AG09309 (cell line): Measurements from ENCODE around the gene LENG8.

Experiments
- DNase-seq: peaks from one replicate; pipeline ENCODE4 v3.0.0-alpha.2; 2010; ENCODE audit warnings: low read depth
- H3K4me3 ChIP-seq: 2 replicates; pipeline ENCODE4 v1.5.1; 2011; ENCODE audit warnings: mild to moderate bottlenecking, low read depth, low read length, moderate library complexity; ENCODE audit not compliant: control insufficient read depth
- CTCF ChIP-seq: IDR thresholded peaks from 2 replicates; pipeline ENCODE4 v1.5.1; 2011; ENCODE audit warnings: mild to moderate bottlenecking, low read depth, low read length, inconsistent platforms; ENCODE audit not compliant: insufficient read depth, control insufficient read depth; ENCODE audit errors: missing control alignments

LENG8 gene

GRCh38 chr19:54473071-54473891 is 24.3 kb downstream of the LENG8 start, which contains the start of gene CDC42EP5:
TSS of gene CDC42EP5 (minus strand) at chr19:54473296. CDS start at chr19:54465547, 7,749 bp downstream.
- peak; percentile 72 for DNase-seq
- TF ChIP-seq CTCF, result no peak
- H3K4me3 ChIP-seq, result peak within 1 kb of the TSS; percentile 51

GRCh38 chr19:54473892-54474372 is 24.9 kb downstream of the LENG8 start:
- no peak for DNase-seq
- H3K4me3 ChIP-seq, result peak overlapping the region; percentile 51
- no peak for TF ChIP-seq CTCF

GRCh38 chr19:54475706-54476105 is 26.7 kb downstream of the LENG8 start:
- no peak for DNase-seq
- TF ChIP-seq CTCF, result no peak
- H3K4me3 ChIP-seq, result no peak overlapping the region

GRCh38 chr19:54477650-54478049 is 28.7 kb downstream of the LENG8 start:
- TF ChIP-seq CTCF, result no peak
- DNase-seq, result no peak
- no peak overlapping the region for H3K4me3 ChIP-seq

- no peak overlapping the region for H3K4me3 ChIP-seq
- peak; percentile 67 for TF ChIP-seq CTCF
- no peak for DNase-seq
These were observed 29.8 kb downstream of the LENG8 start for GRCh38 chr19:54478677-54479266.

GRCh38 chr19:54480051-54480450 is 31.1 kb downstream of the LENG8 start:
- no peak for DNase-seq
- TF ChIP-seq CTCF, result no peak
- no peak overlapping the region for H3K4me3 ChIP-seq
